ENCODE results near the gene NRCAM. TPM values are rescaled to one million over a fixed set of nuclear protein-coding genes. Genes with fewer than 3 reads are reported as not detected.
A peak's percentile ranks its signal among the peaks of the same experiment; 100 is the strongest.

Gene NRCAM
- total and polyA plus RNA-seq, 12 donors = 0.08 to 1.3 (median 0.38) TPM

DNA sequence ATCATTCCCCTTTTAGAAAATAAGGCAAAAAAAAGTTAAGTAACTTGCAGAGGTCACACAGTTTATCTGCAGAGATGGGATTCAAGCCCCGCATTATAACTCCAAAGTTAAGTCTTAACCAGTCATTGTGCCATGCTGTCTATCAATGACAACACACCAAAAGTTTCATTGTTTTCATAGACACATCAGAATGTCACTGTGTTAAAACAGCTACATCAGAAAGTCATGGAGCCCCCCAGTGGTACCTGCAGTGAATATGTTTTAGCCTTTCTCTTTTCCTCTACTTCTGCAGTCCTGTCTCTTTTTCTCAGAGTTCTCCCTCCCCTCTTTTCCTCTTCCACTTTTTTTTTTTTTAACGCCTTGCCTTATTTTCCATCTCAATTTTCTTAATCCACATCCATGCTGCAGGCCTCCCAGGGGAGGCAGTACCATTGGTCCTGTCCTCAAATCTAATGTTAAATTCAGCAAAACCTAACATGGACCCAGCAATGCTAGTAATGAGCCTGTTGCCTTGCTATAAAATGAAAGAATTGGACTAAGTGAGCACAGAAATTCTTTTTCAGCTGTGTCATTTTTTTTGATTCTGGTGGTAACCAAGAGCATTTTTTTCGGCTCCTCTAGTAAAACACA lies 3.8 kb upstream of the NRCAM start:
- Histone ChIP-seq H3K27ac (no peak overlapping the region), H3K4me1 (peaks cover 2 to 19% (median 11%) of the 10 kb centered on the region in 9 donors), H3K9me3 (no peaks in the 10 kb centered on the region), H3K27me3 (peaks cover 6 to 61% (median 40%) of the 10 kb centered on the region in 7 donors), H3K36me3 (no peaks in the 10 kb centered on the region), H3K4me3 (no peak overlapping the region)
- DNase-seq (no peak), ATAC-seq (no peak)
- TF ChIP-seq, protein P1, sequence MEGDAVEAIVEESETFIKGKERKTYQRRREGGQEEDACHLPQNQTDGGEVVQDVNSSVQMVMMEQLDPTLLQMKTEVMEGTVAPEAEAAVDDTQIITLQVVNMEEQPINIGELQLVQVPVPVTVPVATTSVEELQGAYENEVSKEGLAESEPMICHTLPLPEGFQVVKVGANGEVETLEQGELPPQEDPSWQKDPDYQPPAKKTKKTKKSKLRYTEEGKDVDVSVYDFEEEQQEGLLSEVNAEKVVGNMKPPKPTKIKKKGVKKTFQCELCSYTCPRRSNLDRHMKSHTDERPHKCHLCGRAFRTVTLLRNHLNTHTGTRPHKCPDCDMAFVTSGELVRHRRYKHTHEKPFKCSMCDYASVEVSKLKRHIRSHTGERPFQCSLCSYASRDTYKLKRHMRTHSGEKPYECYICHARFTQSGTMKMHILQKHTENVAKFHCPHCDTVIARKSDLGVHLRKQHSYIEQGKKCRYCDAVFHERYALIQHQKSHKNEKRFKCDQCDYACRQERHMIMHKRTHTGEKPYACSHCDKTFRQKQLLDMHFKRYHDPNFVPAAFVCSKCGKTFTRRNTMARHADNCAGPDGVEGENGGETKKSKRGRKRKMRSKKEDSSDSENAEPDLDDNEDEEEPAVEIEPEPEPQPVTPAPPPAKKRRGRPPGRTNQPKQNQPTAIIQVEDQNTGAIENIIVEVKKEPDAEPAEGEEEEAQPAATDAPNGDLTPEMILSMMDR (IDR thresholded peaks at IDR 0.05) = peak in 7 of 9 donors; percentile 17 to 51 (median 42)
- intact Hi-C loops (cut with DNase I) = loop anchor here in 9 of 10 donors (2.0 to 10.0 kb wide), 3 partner anchors 275 to 279 kb away; no protein-coding TSS in a partner anchor
- 55% methylated on average over 3 of the region's 3 CpGs for WGBS, 2 donors

GRCh38 chr7:108457871-108458270 lies 1.6 kb upstream of the NRCAM start:
- no peaks in the 10 kb centered on the region for H3K36me3 ChIP-seq
- H3K27ac ChIP-seq = no peak overlapping the region
- DNase-seq = no peak
- H3K4me3 ChIP-seq = no peak overlapping the region
- intact Hi-C loops (cut with DNase I) = loop anchor here in 7 of 10 donors (2.0 to 10.0 kb wide), 3 partner anchors 273 to 277 kb away; no protein-coding TSS in a partner anchor
- ATAC-seq = no peak
- H3K9me3 ChIP-seq = no peaks in the 10 kb centered on the region
- H3K4me1 ChIP-seq = peaks cover 3 to 23% (median 16%) of the 10 kb centered on the region in 9 donors
- TF ChIP-seq, protein P1 (IDR thresholded peaks at IDR 0.05) = no peak
- peaks cover 6 to 82% (median 60%) of the 10 kb centered on the region in 7 donors for H3K27me3 ChIP-seq

DNA sequence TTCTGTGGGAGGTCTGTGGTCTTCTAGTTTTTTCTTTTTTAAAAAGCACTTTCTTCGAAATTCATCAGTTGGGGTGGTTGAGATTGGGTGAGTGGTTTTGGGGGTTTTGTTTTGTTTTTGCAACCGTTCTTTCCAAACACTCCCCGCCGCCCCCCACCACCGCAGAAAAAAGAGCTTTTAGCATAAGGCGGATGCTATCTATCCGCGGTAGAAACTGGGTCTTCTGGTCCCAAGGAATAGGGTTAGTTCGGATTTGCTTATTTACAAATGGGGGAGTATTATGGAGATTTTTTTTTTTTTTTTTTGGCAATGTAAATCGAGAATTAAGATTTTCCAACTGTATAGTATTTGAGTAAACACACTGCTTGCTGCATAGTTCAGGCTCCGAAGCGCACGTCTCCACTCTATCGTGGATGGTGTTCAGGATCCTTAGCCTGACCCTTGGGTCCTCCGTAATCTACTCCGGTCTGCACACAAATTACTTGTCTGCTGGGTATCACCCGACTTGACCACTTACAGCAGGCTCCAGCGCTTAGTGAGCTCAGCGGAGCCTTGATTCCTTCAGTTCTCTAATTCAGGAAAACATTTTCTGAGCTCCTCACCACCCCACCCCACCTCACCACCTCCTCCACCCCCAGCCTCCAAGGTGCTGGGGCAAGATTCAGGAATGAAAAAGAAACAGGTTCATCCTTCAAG lies 757 bp upstream of the NRCAM start:
- no peak for ATAC-seq
- WGBS, 2 donors = 10 to 14% methylated on average over 19 of the region's 19 CpGs
- H3K4me3 ChIP-seq = peak overlapping the region in 9 of 10 donors; percentile 42 to 57 (median 52)

DNA sequence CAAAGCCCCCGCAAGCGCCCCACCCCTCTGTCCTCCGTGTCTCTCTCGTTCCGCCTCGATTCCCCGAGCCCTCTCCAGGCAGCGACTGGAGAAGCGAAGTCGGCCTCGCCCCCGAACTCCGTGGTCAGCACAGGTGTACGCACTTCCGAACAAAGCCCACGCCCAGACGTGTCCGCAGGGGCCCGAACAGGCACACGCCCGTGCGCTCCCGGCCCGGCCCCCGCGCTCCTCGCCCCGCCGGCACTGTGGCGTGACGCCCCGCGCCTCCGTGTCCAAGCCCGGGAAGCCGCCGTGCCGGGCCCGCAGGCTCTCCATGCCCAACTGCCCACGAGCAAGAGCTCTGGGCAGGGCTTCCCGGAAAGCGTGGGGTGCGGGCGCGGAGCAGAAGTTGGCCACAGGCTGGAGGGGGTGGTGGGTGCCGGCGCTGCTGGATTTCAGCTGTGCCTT lies 662 bp downstream of the NRCAM start:
- Histone ChIP-seq H3K4me3 (peak overlapping the region; percentile 35 to 57 (median 50)), H3K4me1 (peaks cover 3 to 23% (median 16%) of the 10 kb centered on the region in 9 donors), H3K36me3 (no peaks in the 10 kb centered on the region), H3K9me3 (no peaks in the 10 kb centered on the region), H3K27ac (no peak overlapping the region), H3K27me3 (peaks cover 6 to 93% (median 75%) of the 10 kb centered on the region in 7 donors)
- ATAC-seq (peak in 2 of 8 donors; percentile 23 to 26), DNase-seq (peak in 1 of 2 donors; percentile 9)
- WGBS, 2 donors = 1% methylated on average over 46 to 47 of the region's 47 CpGs
- intact Hi-C loops (cut with DNase I) = loop anchor here in 6 of 10 donors (5.0 to 10.0 kb wide), 2 partner anchors 271 to 273 kb away; no protein-coding TSS in a partner anchor
- TF ChIP-seq, protein P1 (IDR thresholded peaks at IDR 0.05) = no peak

More for the DNA sequence above, 757 bp upstream of the NRCAM start:
- DNase-seq = no peak
- Histone ChIP-seq H3K36me3 (no peaks in the 10 kb centered on the region), H3K9me3 (no peaks in the 10 kb centered on the region), H3K27ac (no peak overlapping the region), H3K4me1 (peaks cover 3 to 23% (median 16%) of the 10 kb centered on the region in 9 donors), H3K27me3 (peaks cover 6 to 90% (median 61%) of the 10 kb centered on the region in 7 donors)
- intact Hi-C loops (cut with DNase I) = loop anchor here in 6 of 10 donors (5.0 to 10.0 kb wide), 2 partner anchors 272 to 275 kb away; no protein-coding TSS in a partner anchor
- TF ChIP-seq, protein P1 (IDR thresholded peaks at IDR 0.05) = no peak
